GM04504 (cell line): Measurements from ENCODE around the gene ABCC1.
"Not testable (repeated sequence)": the region's sequence is repeated elsewhere in the genome, so short reads cannot be mapped to it uniquely, and the experiment has no call there.

Source experiments
- DNase-seq: peaks from one replicate; pipeline ENCODE4 v3.0.0-alpha.2; 2012; ENCODE audit warnings: low read depth

Gene ABCC1

DNA sequence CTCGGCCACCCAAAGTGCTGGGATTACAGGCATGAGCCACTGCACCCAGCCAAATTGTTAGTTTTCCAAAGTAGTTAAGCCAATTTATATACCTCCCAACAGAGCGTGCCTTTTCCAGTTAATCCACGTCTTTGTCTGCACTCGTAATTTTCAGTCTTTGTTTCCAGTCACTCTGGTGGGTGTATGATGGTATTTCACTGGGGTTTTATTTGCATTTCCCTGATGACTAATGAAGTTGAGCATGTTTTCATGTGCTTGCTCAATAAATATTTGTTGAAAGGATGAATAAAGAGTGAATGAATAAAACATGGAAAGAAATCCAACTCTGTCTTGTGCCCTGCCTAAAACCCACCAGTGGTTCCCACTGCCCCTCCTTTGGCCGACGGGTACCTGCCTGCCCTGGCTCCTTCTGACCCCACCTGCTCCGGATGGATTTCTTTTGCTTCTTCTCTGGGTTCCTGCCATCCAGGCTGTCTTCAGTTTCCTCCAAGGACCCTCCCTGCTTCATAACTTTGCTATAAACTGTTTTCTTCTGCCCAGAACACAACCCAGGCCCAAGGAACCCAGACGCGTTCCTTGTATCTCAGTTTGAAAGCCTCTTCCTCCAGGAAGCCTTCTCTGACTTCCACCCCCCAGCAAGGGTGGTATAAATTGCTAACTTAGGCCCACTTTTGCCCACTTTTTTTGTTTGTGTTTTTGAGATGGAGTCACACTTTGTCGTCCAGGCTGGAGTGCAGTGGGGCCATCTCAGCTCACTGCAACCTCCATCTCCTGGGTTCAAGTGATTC, 3.0 kb upstream of the ABCC1 start:
- peak; percentile 65 for DNase-seq

DNA sequence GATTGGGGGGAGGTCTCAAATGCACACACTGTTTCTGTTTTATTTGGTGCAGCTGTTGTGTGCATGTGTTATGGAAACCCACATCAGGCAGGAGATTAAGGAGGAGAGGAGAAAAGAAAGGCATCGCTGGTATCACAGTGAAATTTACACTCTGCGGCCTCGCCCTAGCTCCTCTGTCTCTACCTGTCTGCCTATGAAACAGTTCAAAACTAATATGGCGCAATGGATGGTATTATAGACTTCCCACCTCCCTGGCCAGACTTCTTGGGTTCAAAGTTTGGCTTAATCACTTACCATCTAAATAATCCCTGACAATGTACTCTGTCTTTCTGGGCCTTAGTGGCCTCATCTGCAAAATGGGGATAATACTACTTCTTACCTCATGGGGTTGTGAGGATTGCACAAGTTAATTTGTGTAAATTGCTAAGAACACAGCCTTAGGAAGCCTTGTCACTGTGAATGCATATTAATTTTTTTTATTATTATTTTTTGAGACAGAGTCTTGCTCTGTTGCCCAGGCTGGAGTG, 1.4 kb upstream of the ABCC1 start:
- DNase-seq: no peak

DNA sequence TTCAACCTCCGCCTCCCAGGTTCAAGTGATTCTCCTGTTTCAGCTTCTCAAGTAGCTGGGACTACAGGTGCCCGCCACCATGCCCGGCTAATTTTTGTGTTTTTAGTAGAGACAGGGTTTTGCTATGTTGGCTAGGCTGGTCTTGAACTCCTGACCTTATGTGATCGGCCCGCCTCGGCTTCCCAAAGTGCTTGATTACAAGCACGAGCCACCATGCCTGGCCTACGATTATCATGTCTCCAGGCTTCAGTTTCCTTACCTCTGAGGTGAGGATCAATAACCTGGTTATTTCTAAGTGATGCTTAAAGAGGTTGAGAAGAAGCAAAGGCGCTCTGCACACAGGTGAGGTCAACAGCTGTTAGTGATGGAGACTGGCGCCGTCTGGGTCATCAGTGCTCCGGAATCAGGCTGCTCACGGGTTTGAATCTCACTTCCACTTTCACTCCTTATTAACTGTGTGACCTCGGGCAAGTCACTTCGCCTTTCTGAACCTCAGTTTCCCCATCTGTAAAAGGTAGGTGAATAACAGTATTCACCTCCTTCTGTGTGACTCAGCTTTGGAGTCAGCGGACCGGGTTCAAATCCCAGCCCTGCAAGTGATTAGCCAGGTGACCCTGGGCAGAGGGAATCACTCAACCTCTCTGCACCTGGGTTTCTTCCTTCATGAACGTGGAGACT, 745 bp upstream of the ABCC1 start:
- no peak for DNase-seq

DNA sequence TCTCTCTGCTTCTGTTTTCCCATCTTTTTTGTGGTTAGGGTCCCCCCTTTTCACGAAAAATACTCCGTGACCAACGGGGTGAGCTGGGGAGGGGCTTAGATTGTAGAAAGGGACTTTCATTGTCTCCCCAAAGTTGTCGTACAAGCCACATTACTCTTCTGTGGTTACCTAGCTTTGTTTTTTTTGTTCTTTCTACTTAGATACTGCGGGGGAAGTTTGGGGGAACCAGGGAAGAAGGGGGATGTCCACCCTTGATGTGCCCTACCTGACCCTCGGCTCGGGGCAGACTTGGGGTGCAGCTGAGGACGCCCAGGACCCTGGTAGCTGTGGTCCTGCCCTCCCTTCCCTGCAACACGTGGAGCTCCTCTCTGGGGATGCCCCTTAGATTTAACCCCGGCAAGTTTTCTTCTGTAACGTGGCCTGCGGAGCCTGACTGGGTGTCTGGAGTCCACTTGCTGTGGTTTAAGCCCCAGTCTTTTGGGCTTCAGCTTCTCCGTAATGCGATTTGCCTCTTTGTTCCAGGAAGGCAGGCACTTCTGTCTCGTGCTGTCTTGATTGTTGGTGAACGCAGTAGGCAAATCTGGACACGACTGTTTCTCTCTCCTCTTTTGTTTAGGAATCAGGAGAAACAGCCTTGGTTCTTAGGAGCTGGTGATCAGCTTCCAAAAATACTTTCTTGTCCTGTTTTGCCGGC, 892 bp downstream of the ABCC1 start:
- DNase-seq: no peak

DNA sequence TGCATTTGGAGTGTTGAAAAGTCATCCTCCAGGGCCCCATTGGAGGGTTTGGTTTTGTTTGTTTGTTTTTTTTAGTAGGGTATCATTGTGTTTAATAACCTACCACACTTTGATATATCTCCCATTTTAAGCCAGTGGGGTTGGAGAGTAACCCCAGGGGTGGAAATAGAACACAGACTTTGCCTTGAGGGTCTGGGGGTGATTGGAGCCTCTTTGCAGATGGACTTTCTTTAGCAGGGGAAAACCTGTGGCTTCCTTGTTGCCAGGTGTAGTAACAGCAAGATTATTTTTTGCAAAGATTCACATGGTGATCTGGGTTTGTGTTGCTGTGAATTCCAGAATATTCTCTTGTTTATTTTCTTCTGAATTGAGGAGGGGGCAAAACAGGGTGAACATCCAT, 1.5 kb downstream of the ABCC1 start:
- no peak for DNase-seq

DNA sequence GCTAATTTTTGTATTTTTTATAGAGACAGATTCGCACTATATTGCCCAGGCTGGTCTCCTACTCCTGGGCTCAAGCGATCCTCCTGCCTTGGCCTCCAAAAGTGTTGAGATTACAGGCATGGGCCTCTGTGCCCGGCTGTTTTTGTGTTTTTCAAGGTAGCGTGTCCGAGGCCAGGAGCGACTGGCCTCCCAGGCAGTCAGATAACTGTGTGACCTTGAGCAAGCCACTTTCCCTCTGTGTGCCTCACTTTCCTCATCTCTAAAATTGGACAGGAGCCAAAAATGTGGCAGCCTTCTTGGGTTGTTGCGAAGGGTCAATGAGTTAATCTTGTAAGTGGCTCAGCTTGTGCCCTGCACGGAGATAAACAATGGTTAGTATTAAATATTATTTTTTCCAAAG, 2.4 kb downstream of the ABCC1 start:
- no peak for DNase-seq

DNA sequence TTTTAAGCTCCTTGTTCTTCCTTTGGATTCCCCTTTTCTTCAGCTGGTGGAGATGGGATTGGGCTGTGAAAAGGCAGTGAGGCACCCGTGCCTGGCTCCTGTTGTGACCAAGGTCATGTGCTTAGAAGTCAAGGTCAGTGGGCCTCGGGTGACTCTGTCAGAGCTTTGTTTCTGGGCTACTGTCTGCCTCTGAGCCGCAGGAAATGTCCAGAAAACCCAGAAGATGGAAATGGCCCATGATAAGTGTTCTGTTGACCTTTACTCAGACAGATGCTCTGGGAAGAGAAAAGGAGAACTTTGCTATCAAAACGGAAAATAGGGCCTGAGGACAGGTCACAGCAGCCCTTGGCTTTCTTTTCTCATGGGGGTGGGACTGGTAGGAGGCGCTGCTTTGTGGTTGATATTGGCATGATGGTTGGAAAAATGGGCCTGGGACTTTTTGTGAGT, 2.9 kb downstream of the ABCC1 start:
- DNase-seq: no peak

DNA sequence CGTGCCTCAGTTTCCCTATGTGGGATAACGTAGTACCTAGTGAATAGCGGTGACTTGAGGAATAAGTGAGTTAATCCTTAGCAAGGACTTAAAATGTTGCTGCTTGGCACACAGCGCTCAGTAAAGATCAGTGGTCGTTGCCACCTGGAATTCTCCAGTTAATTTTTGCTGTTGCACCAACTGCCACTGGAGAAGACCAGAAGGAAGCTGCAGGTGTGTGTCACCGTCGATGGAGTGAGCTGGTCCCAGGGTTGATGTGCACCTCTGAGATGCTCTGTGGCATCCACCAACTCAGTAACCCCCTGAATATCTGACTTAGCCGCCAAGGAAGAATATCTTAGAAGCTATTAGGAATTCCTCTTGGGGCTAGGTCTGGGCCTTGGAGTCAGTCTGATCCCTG, 4.1 kb downstream of the ABCC1 start:
- no peak for DNase-seq

DNA sequence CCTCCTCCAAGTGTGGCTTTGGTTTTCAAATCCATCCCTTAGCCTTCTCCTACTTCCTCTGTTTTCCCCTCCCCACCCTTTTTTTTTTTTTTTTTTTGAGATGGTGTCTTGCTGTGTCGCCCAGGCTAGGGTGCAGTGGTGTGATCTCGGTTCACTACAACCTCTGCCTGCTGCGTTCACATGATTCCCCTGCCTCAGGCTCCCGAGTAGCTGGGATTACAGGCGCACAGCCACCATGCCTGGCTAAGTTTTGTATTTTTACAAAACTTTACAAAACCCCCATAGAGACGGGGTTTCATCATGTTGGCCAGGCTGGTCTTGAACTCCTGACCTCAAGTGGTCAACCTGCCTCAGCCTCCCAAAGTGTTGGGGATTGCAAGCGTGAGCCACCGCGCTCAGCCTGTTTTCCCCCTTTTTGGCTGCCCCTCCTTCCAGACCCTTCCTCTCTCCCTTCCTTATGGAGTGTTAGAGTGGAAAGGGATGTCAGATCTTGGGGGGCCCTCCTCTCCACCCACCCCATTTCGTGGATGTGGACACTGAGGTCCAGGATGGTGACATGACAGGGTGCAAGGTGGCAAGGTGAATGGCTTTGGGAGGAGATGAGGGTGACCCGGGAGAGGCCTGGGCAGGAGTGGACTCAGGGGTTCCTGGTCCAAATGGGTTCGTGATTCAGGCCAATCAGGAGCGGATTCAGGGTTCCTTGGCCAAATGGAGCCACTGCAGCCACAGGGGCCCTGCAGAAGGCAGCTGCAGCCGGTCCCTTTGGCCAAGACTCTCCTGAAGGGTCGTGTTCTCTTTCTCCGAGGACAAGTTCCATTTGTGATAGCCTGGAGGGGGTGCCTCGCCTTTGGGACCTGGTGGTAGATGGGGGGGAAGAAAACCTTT, 4.8 kb downstream of the ABCC1 start:
- DNase-seq: no peak

DNA sequence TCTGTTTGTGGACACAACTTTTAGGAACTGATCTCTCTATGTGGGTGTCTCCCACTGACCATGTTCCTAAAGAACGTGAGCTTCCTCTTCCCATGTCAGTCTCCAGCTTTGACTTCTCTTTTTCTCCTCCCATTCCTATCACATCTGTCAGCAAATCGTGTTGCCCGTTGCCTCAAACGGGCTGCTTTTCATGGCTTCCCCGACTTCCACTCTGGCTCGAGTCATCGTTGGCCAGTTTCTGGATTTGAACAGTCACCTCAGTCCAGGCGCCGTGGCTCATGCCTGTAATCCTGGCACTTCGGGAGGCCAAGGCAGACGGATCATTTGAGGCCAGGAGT, 5.4 kb downstream of the ABCC1 start:
- DNase-seq: no peak

DNA sequence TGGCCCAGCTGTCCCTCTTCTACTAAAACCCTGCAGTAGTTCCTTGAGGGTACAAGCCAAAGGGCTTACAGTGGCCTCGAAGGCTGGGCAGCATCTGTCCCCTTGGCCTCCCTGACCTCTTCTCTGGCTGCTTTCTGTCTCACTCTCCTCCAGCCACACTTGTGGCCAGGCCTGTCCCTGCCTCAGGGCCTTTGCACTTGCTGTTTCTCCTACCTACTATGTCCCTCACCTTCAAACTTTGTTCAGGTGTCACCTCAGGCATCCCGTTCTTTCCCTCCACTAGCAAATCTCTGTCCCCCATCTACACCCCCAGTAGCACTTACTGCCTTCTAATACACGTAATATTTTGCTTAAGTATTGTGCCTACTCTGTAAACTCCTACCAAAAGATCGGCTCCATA, 6.0 kb downstream of the ABCC1 start:
- DNase-seq: no peak

DNA sequence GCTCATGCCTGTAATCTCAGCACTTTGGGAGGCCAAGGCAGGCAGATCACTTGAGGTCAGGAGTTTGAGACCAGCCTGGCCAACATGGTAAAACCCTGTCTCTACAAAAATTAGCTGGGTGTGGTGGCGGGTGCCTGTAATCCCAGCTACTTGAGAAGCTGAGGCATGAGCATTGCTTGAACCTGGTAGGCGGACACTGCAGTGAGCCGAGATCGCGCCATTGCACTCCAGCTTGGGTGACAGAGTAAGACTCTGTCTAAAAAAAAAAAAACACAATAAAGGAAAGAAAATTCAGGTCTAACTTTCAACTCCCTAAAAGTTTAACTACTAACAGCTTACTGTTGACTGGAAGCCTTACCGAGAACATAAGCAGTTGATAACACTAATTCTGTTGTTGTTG, 6.7 kb downstream of the ABCC1 start:
- DNase-seq: not testable (repeated sequence)

DNA sequence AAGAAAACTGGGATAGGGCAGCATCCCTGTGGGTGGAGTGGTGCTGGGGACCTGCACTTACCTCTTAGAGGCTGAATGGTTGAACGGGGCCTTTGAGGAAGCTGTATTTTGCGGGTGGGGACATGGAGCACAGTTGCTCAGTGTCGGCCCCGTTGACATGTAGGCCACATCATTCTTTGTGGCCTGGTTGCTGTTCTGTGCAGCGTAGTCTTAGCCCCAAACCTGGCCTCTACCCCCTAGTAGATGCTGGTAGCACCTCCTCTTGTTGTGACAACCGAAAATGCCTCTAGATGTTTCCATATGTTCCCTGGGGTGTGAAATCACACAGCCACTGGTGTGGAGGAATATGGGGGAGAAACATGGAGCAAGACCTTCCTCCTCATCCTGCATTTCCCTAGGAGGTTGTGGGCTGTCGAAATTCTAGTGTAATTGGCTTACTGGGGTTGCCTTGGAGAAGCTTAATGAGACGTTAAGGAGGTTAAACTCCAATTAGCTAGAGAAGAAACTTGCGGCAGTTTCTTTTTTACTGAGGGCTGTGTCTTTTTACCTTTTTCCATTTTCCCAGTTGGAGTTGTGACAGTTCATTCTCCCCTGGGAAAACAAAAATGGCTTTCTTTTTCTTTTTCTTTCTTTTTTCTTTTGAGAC, 9.4 kb downstream of the ABCC1 start:
- DNase-seq: no peak

DNA sequence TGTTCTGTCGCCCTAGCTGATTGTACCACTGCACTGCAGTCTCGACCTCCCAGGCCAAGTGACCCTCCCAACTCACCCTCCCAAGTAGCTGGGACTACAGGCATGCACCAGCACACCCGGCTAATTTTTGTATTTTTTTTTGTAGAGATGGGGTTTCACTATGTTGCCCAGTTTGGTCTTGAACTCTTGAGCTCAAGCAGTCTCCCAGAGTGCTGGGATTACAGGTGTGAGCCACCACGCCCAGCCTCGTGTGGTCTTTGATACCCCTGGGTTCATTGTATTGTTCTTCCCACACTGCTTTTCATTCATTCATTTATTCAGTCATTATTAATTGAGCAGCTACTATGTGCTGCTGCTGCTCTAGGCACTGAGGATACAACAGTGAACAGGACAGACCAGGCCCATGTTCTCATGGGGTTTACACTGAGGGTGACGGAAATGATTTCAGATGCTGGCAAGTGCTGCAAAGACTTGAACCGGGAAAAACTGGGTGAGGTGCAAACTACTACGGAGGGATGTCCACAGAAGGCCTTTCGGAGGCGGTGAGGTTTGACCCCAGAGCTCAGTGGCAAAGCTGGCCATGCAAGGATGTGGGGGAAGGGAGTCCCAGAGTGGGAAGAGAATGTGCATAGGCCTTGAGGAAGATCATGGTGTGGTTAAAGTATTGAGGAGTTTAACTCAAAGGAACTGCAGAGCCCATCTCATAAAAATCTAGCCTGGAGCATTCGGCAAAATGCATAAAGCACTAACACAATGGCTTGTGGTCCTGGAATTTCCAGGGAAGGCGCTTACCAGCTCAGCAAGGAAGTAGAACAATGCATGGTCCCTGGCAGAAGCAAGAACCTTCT, 10.9 kb downstream of the ABCC1 start:
- no peak for DNase-seq

DNA sequence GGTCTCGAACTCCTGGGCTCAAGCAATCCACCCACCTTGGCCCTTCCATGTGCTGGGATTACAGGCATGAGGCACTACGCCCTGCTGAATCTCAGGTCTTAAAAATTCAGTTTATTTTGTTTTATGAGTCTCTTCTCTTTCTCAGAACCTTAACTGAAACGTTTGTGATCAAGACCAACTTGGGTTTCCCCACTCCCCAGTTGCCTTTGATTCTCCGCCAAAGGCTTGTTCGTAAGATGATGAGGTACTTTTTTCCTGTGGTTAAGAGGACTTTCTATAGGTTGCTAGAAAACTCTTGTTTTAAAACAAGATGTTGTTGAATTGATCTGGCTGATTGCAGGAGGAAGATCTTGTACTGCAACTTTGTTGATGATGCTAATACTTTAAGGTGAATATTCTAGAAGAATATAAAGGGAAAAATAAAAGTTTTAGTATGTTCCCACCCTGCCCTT, 11.7 kb downstream of the ABCC1 start:
- DNase-seq: no peak

DNA sequence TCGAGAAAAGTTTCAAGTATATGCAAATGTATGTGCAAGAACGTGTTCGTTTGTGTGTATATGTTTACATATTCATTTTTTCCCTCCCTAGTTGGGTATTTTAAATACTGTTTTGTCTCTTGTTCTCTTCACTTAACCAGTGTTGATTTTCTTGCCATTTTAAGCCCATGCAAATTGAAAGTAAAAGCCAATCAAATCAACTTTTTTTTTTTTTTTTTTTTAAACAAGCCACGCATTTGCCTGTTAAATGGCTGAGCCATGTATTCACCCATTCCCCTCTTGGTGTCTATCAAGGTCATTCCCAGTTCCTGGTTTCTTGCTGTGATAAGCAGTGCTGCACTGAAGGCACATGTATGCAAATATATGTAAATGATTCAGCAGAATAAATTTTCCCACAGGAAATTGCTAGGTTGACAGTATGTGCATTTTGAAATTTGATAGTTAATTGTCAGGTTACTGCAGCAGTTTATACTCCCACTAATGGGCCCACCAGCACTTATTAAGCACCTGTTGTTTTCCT, 12.2 kb downstream of the ABCC1 start:
- no peak for DNase-seq

DNA sequence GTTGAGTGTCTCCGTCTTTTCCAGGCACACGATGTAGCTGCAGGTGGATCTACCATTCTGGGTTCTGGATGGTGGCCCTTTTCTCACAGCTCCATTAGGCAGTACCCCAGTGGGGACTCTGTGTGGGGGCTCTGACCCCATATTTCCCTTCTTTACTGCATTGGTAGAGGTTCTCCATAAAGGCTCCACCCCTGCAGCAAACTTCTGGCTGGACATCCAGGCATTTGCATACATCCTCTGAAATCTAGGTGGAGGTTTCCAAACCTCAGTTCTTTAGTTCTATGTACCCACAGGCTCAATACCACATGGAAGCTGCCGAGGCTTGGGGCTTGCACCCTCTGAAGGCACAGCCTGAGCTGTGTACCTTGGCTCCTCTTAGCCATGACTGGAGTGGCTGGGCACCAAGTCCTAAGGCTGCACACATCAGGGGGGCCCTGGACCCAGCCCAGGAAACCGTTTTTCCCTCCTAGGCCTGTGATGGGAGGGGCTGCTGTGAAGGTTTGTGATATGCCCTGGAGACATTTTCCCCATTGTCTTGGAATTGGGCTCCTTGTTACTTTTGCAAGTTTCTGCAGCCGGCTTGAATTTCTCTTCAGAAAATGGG, 14.0 kb downstream of the ABCC1 start:
- no peak for DNase-seq

DNA sequence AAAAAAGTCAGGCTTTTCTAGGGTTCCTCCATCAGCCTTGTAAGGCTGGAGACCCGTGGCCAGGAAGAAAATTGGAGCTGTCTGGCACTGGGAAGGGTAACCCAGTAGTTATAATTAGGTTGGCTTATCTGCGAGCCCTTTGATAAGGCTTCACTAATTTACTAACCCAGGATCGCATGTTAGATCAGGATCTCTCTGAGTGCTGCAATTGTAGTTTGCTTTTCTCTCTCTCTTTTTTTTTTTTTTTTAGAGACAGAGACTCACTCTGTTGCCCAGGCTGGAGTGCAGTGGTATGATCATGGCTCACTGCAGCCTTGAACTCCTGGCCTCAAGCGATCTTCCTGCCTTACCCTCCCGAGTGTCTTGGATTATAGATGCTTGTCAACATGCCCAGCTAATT, 17.0 kb downstream of the ABCC1 start:
- DNase-seq: no peak

DNA sequence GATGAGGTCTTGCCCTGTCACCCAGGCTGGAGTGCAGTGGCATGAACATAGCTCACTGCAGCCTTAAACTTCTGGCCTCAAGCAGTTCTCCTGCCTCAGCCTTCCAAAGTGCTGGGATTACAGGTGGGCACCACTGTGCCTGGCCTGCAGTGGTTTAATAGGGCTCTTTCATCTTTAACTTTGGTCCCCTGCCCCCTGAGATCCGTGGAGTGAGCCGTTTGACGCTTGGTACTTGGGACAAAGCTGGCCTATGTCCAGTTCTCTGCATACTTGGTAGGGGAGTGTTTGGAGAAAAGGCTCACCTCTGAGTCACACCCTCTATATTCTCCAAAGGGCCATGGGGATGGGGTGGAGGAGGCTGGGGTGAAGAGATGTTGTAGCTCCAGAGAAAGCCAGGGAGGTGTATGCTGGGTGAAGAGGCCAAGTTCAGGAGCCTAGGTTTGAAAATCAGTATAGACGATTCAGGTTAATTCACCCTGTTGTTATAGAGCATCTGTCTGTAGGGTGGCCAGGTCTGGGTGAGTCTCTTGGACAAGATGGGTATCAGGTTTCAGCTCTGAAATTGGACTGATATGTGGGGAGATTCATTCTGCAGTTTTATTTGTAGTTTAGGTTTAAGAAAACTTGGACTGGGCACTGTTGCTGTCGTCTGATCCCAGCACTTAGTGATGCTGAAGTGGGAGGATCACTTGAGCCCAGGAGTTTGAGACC, 17.6 kb downstream of the ABCC1 start:
- DNase-seq: peak; percentile 70
